A549 (cell line): ENCODE measurements around the gene MYH10. TPM values are rescaled to one million over a fixed set of nuclear protein-coding genes. Genes with fewer than 3 reads are reported as not detected.

Experiments
- ATAC-seq, 2 experiments: fragments of 200-7000 bp in 1 of 2; fragments of >200 bp in 1 of 2; cut with Nextera tagmentation in 1 of 2; cut with Tn5 transposase in 1 of 2; 3 replicates each; pipeline versions ENCODE4 v1.8.0 to v1.9.1; 2018 to 2020; ENCODE audit warnings: mild to moderate bottlenecking in 1 of 2, moderate library complexity in 1 of 2
- CTCF ChIA-PET: fragments of 300-600 bp; sonication (Branson Sonifier 250); formaldehyde crosslinking; extraction: SDS; loops from one replicate; lab custom pipeline; 2021; ENCODE audit warnings: antibody characterized with exemption, inconsistent platforms; lab: Yijun Ruan, JAX
- POLR2A ChIA-PET: fragments of 350-600 bp; formaldehyde crosslinking; extraction: SDS; loops from one replicate; lab custom pipeline; 2021; ENCODE audit warnings: antibody characterized with exemption, inconsistent platforms; lab: Yijun Ruan, JAX
- DNase-seq, 2 experiments: peaks; one replicate each; pipeline versions ENCODE4 v3.0.0 to v3.0.0-alpha.2; 2011 to 2016; ENCODE audit warnings: low read depth in 1 of 2, low spot score in 1 of 2
- FAIRE-seq: peaks from 2 replicates; lab custom pipeline; 2011; peaks lifted over from hg19 to GRCh38; lab: Jason Lieb, UNC
- H3K27ac ChIP-seq, 2 experiments: fragments of >200 bp; sonication (Bioruptor Twin); formaldehyde crosslinking; 3 replicates each; pipeline ENCODE4 v1.5.1; 2016 to 2017
- H3K4me1 ChIP-seq: fragments of >200 bp; sonication (Bioruptor Twin); formaldehyde crosslinking; 3 replicates; pipeline ENCODE4 v1.6.1; 2016
- H3K4me2 ChIP-seq: fragments of >200 bp; sonication (Bioruptor Twin); formaldehyde crosslinking; 3 replicates; pipeline ENCODE4 v1.6.1; 2016
- H3K4me3 ChIP-seq: fragments of >200 bp; sonication (Bioruptor Twin); formaldehyde crosslinking; 3 replicates; pipeline ENCODE4 v1.5.1; 2016
- H3K9me3 ChIP-seq: fragments of >200 bp; sonication (Bioruptor Twin); formaldehyde crosslinking; 3 replicates; pipeline ENCODE4 v1.6.1; 2016
- ATOH8 ChIP-seq: fragments of 250-450 bp; sonication (Bioruptor Pico); IDR thresholded peaks from 2 replicates; pipeline ENCODE4 v1.5.0; 2020; ENCODE audit warnings: low read depth, mild to moderate bottlenecking, moderate library complexity
- BCL3 ChIP-seq: fragments of >200 bp; sonication (Bioruptor Twin); formaldehyde crosslinking; IDR thresholded peaks from 3 replicates; pipeline ENCODE4 v1.6.1; 2016
- CBX2 ChIP-seq: fragments of 200-600 bp; sonication (generic); IDR thresholded peaks from 2 replicates; pipeline ENCODE4 v1.6.1; 2016; ENCODE audit warnings: low read depth, mild to moderate bottlenecking, borderline replicate concordance
- CHD2 ChIP-seq: fragments of 150-350 bp; IDR thresholded peaks from 2 replicates; pipeline ENCODE4 v1.6.1; 2014; ENCODE audit warnings: low read length; ENCODE audit not compliant: partially characterized antibody
- E2F6 ChIP-seq: IDR thresholded peaks from 2 replicates; pipeline ENCODE4 v1.6.1; 2012; ENCODE audit warnings: low read depth, borderline replicate concordance
- EHF ChIP-seq: fragments of 250-450 bp; sonication (Bioruptor Pico); IDR thresholded peaks from 2 replicates; pipeline ENCODE4 v1.5.0; 2020; ENCODE audit warnings: mild to moderate bottlenecking
- EP300 ChIP-seq, 2 experiments: fragments of >200 bp; sonication (Bioruptor Twin); formaldehyde crosslinking; IDR thresholded peaks; 2 replicates in 1 of 2; 3 replicates in 1 of 2; pipeline ENCODE4 v1.6.1; 2016 to 2017
- HES2 ChIP-seq: fragments of >200 bp; sonication (Bioruptor Twin); formaldehyde crosslinking; IDR thresholded peaks from 2 replicates; pipeline ENCODE4 v1.6.1; 2016
- HOXA7 ChIP-seq: fragments of 250-450 bp; sonication (Bioruptor Pico); IDR thresholded peaks from 2 replicates; pipeline ENCODE4 v1.5.0; 2020; ENCODE audit warnings: mild to moderate bottlenecking, moderate library complexity
- JUN ChIP-seq, 2 experiments: fragments of >200 bp; sonication (Bioruptor Twin); formaldehyde crosslinking; IDR thresholded peaks; 2 replicates in 1 of 2; 3 replicates in 1 of 2; pipeline ENCODE4 v1.6.1; 2016 to 2017
- KDM1A ChIP-seq: fragments of 200-600 bp; sonication (generic); IDR thresholded peaks from 2 replicates; pipeline ENCODE4 v1.6.1; 2016; ENCODE audit warnings: low read depth, mild to moderate bottlenecking
- MYC ChIP-seq: IDR thresholded peaks from 2 replicates; pipeline ENCODE4 v1.6.1; 2012; ENCODE audit warnings: mild to moderate bottlenecking, inconsistent platforms, low read length, improper control_type of control experiment, borderline replicate concordance
- NR3C1 ChIP-seq: fragments of >200 bp; sonication (Bioruptor Twin); formaldehyde crosslinking; IDR thresholded peaks from 3 replicates; pipeline ENCODE4 v1.6.1; 2017
- PBX3 ChIP-seq: IDR thresholded peaks from 2 replicates; pipeline ENCODE4 v1.6.1; 2012
- PHF8 ChIP-seq: fragments of 200-600 bp; sonication (generic); IDR thresholded peaks from 2 replicates; pipeline ENCODE4 v1.6.1; 2016; ENCODE audit warnings: low read depth, mild to moderate bottlenecking, antibody characterized with exemption, moderate library complexity, borderline replicate concordance
- POLR2AphosphoS2 ChIP-seq: conservative IDR thresholded peaks from 2 replicates; pipeline ENCODE4 v1.6.1; 2012; ENCODE audit warnings: low read length, improper control_type of control experiment, inconsistent platforms
- RAD21 ChIP-seq, 2 experiments: fragments of >200 bp in 1 of 2; sonication (Bioruptor Twin) in 1 of 2; formaldehyde crosslinking in 1 of 2; IDR thresholded peaks in 1 of 2; conservative IDR thresholded peaks in 1 of 2; 2 replicates in 1 of 2; 3 replicates in 1 of 2; pipeline ENCODE4 v1.6.1; 2012 to 2018; ENCODE audit warnings: inconsistent platforms in 1 of 2
- RNF2 ChIP-seq: fragments of 200-600 bp; sonication (generic); IDR thresholded peaks from 2 replicates; pipeline ENCODE4 v1.6.1; 2016; ENCODE audit warnings: low read depth, mild to moderate bottlenecking, antibody characterized with exemption, moderate library complexity, borderline replicate concordance
- SMC3 ChIP-seq: fragments of >200 bp; sonication (Bioruptor Twin); formaldehyde crosslinking; IDR thresholded peaks from 3 replicates; pipeline ENCODE4 v1.6.1; 2018; ENCODE audit warnings: inconsistent platforms
- SREBF2 ChIP-seq: fragments of 450-650 bp; IDR thresholded peaks from 2 replicates; pipeline ENCODE4 v1.6.1; 2014; ENCODE audit warnings: mild to moderate bottlenecking, moderate library complexity
- TFCP2L1 ChIP-seq: fragments of 250-450 bp; sonication (Bioruptor Pico); IDR thresholded peaks from 2 replicates; pipeline ENCODE4 v1.5.0; 2021; ENCODE audit warnings: mild to moderate bottlenecking
- ZNF302 ChIP-seq: fragments of 250-450 bp; sonication (Bioruptor Pico); IDR thresholded peaks from 2 replicates; pipeline ENCODE4 v1.9.0; 2021; ENCODE audit warnings: inconsistent platforms, mild to moderate bottlenecking, moderate library complexity
- WGBS: methylation state at CpG from one replicate; pipeline ENCODE4 v1.1.6; 2017; ENCODE audit errors: missing lambda C conversion rate; 5-methylcytosine and 5-hydroxymethylcytosine counted together
- polyA plus RNA-seq, 4 experiments: library from polyadenylated mRNA; depleted of rRNA in 3 of 4; stranded (reverse); fragments of >200 nt; fragmentation: RNase III in 1 of 4; extraction: RNeasy Plus Mini Kit Qiagen cat#74134 plus additional on column Dnase treatment in 1 of 4; gene quantifications; 2 replicates in 3 of 4; 3 replicates in 1 of 4; pipeline ENCODE4 v1.2.3, GENCODE V29; 2011 to 2017
- TF ChIP-seq, protein P1 (sequence below): IDR thresholded peaks from 2 replicates; pipeline ENCODE4 v1.6.1; 2012

The MYH10 gene
- polyA plus RNA-seq, 2 of the 4 experiments (the other 2 are of a cell fraction) = 26.5 to 28.3 TPM

GRCh38 chr17:8451933-8452614 lies 178.5 kb downstream of the MYH10 start:
- POLR2A ChIA-PET = interaction anchor here (0.8 to 1.3 kb wide), 2 partner anchors 16 to 68 kb away, joined by 3 to 5 read pairs; partner anchors contain the start of gene NDEL1
- ATAC-seq = no peak
- H3K4me3 ChIP-seq = no peak overlapping the region
- TF ChIP-seq NR3C1 (no peak), TFCP2L1 (no peak), SREBF2 (no peak), EHF (CRISPR knock-in tag) (no peak), CBX2 (no peak), ATOH8 (no peak), HES2 (no peak), SMC3 (no peak), RNF2 (no peak), KDM1A (no peak), MYC (no peak), JUN (IDR thresholded peaks at IDR 0.05) (no peak)
- TF ChIP-seq, protein P1, sequence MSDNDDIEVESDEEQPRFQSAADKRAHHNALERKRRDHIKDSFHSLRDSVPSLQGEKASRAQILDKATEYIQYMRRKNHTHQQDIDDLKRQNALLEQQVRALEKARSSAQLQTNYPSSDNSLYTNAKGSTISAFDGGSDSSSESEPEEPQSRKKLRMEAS = no peak
- H3K4me2 ChIP-seq = no peak overlapping the region
- no peak overlapping the region for H3K27ac ChIP-seq
- peak; percentile 7 for FAIRE-seq
- 82% methylated on average over 8 of the region's 8 CpGs for WGBS
- H3K9me3 ChIP-seq = no peaks in the 10 kb centered on the region
- CTCF ChIA-PET = interaction anchor here (0.7 to 3.1 kb wide), 3 partner anchors 8 to 56 kb away, joined by 3 to 13 read pairs (median 3); no protein-coding TSS in a partner anchor
- H3K4me1 ChIP-seq = no peaks in the 10 kb centered on the region
- DNase-seq = no peak

GRCh38 chr17:8448310-8448709 lies 182.2 kb downstream of the MYH10 start:
- no peak for DNase-seq
- H3K27ac ChIP-seq = no peak overlapping the region
- H3K9me3 ChIP-seq = no peaks in the 10 kb centered on the region
- CTCF ChIA-PET = interaction anchor here (1.0 to 1.8 kb wide), 2 partner anchors 12 to 39 kb away, joined by 3 to 8 read pairs; no protein-coding TSS in a partner anchor
- TF ChIP-seq E2F6 (no peak), RAD21 (conservative IDR thresholded peaks at IDR 0.05 in 1 of 2, IDR thresholded peaks at IDR 0.05 in 1 of 2) (no peak), PHF8 (no peak), HOXA7 (no peak)
- TF ChIP-seq, all 56 proteins: peak for 0
- FAIRE-seq (no peak), ATAC-seq (no peak)
- Histone ChIP-seq H3K4me1 (no peaks in the 10 kb centered on the region), H3K4me2 (no peak overlapping the region), H3K4me3 (no peak overlapping the region)
- POLR2A ChIA-PET = no interaction called here
- WGBS = 72% methylated on average over 3 of the region's 3 CpGs

DNA sequence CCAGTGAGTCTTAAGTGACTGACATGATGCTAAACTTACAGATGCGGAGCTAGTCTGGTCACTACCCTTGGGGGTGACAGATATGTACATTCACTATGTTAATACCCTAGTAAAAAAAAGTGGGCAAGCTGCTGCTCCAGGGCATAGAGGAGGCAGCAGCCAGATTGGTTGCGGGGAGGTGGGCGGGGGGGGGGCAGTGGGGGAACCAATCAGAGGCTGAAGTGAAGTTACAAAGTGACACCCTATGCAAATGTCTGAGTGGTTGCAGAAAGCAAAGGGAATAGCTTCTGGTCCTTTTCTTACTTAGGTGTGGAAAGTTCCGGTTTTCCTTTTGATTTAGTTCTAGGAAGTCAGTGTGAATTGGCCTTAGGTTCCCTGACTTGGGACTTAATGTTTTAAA lies 182.7 kb downstream of the MYH10 start:
- Histone ChIP-seq H3K9me3 (no peaks in the 10 kb centered on the region), H3K4me1 (no peaks in the 10 kb centered on the region), H3K4me3 (no peak overlapping the region), H3K4me2 (no peak overlapping the region), H3K27ac (no peak overlapping the region)
- CTCF ChIA-PET = interaction anchor here (1.0 to 1.8 kb wide), 2 partner anchors 11 to 38 kb away, joined by 3 to 8 read pairs; no protein-coding TSS in a partner anchor
- no peak for TF ChIP-seq ZNF302 (CRISPR knock-in tag)
- TF ChIP-seq JUN (IDR thresholded peaks at IDR 0.05) = no peak
- no peak for TF ChIP-seq BCL3
- TF ChIP-seq, protein P1 = no peak
- TF ChIP-seq EP300 (IDR thresholded peaks at IDR 0.05) = no peak
- no peak for TF ChIP-seq CHD2
- no peak for TF ChIP-seq POLR2AphosphoS2
- no peak for TF ChIP-seq PBX3
- no peak for TF ChIP-seq SMC3
- no peak for TF ChIP-seq SREBF2
- no peak for TF ChIP-seq TFCP2L1
- FAIRE-seq (no peak), DNase-seq (no peak), ATAC-seq (no peak)
- POLR2A ChIA-PET = no interaction called here
- WGBS = 98% methylated on average over 4 of the region's 4 CpGs
